Esophagus muscularis mucosa (tissue), 4 donors: ENCODE data around the gene SHC1. TPM values are rescaled to one million over a fixed set of nuclear protein-coding genes. Genes with fewer than 3 reads are reported as not detected.
A peak's percentile ranks its signal among the peaks of the same experiment; 100 is the strongest.
"Not testable (repeated sequence)": the region's sequence is repeated elsewhere in the genome, so short reads cannot be mapped to it uniquely, and the experiment has no call there.

ENCODE experiments used
- DNase-seq: peaks from one replicate; pipeline ENCODE4 v3.0.0-alpha.2; 2017; ENCODE audit errors: extremely low spot score
- H3K27ac ChIP-seq, 4 donors: fragments of 200-600 bp; sonication (generic); replicated peaks in 1 of 4; 1 replicate in 3 of 4; 2 replicates in 1 of 4; pipeline ENCODE4 v1.5.1; 2016 to 2019; ENCODE audit warnings: mild to moderate bottlenecking in 1 of 4
- H3K27me3 ChIP-seq, 4 donors: fragments of 200-600 bp; sonication (generic); one replicate each; pipeline versions ENCODE4 v1.5.1 to v1.6.0; 2016 to 2019
- H3K36me3 ChIP-seq, 4 donors: fragments of 200-600 bp; sonication (generic); one replicate each; pipeline ENCODE4 v1.5.1; 2016 to 2019
- H3K4me1 ChIP-seq, 4 donors: fragments of 200-600 bp; sonication (generic); one replicate each; pipeline ENCODE4 v1.5.1; 2016 to 2019
- H3K4me3 ChIP-seq, 4 donors: fragments of 200-600 bp; sonication (generic); 1 replicate in 2 of 4; 2 replicates in 2 of 4; pipeline ENCODE4 v1.5.1; 2016 to 2019; ENCODE audit warnings: mild to moderate bottlenecking in 4 of 4, moderate library complexity in 1 of 4
- H3K9me3 ChIP-seq, 4 donors: fragments of 200-600 bp; sonication (generic); 1 replicate in 3 of 4; 2 replicates in 1 of 4; pipeline ENCODE4 v1.5.1; 2016 to 2019
- EP300 ChIP-seq: sonication (generic); formaldehyde crosslinking; IDR thresholded peaks from one replicate; pipeline ENCODE4 v1.6.1; 2017; ENCODE audit warnings: antibody characterized with exemption
- POLR2A ChIP-seq: fragments of 450-650 bp; IDR thresholded peaks from one replicate; pipeline ENCODE4 v1.6.1; 2017; ENCODE audit warnings: antibody characterized with exemption, moderate library complexity, mild to moderate bottlenecking, low read depth
- POLR2AphosphoS5 ChIP-seq, 2 donors: sonication (generic); formaldehyde crosslinking; IDR thresholded peaks; one replicate each; pipeline ENCODE4 v1.6.1; 2017; ENCODE audit warnings: antibody characterized with exemption in 2 of 2
- WGBS: methylation state at CpG from one replicate; pipeline ENCODE4 v1.1.5; 2018; 5-methylcytosine and 5-hydroxymethylcytosine counted together
- intact Hi-C: fragments of 100-400 bp; cut with DNase I; formaldehyde crosslinking; loops from one replicate; pipeline ENCODE4 v1.15.1; 2023
- total RNA-seq, 4 donors: library from RNA; depleted of rRNA; stranded (reverse); fragments of >200 nt; gene quantifications; one replicate each; pipeline versions ENCODE4 v1.1.0 to v1.2.1, GENCODE V29; 2016
- TF ChIP-seq, protein P1 (sequence below), 3 experiments: fragments of 200-600 bp in 2 of 3; fragments of 450-650 bp in 1 of 3; sonication (generic) in 2 of 3; IDR thresholded peaks; one replicate each; pipeline ENCODE4 v1.5.1; 2017 to 2019; ENCODE audit warnings: antibody characterized with exemption in 3 of 3, mild to moderate bottlenecking in 2 of 3, moderate library complexity in 1 of 3

SHC1 gene
- total RNA-seq, 4 donors from 2014 or later: 60.6 to 101 (median 93.4) TPM

DNA sequence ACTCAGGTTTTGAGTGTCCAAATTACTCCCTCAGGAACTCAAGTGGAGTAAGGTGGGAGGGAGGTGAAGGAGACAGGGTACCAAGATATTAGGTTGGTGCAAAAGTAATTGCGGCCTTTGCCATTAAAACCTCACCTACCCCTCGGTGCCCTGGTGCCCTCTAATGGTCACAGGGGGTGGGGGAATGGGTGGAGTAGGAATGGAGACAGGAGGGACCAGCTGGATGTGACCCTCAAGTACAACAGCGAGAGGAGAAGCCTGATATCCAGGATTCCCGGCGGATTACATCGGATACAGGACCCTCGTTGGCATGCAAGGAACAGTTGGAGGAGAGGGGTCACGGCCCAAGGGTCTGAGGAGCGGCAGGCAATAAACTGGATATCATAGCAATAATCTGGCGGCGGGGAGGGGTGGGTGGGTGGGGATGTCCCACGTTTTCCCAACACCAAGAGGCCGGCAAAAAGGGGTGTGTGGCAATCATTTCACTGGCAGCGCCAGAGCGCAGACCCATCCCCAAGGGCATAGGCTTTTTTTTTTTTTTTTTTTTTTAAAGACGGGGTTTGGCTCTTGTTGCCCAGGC is 27.7 kb upstream of the SHC1 start:
- Histone ChIP-seq H3K27me3 (no peaks in the 10 kb centered on the region), H3K4me3 (no peak overlapping the region), H3K9me3 (no peaks in the 10 kb centered on the region), H3K27ac (peak overlapping the region in 3 of 4 donors; percentile 97 to 99 (median 98)), H3K36me3 (peaks cover 0 to under 1% (median 0%) of the 10 kb centered on the region in 4 donors), H3K4me1 (peaks cover 17 to 36% (median 33%) of the 10 kb centered on the region in 4 donors)
- WGBS: 77% methylated on average over 12 of the region's 16 CpGs
- no peak for DNase-seq
- intact Hi-C loops: loop anchor here (5.0 kb wide), 1 partner anchor 36 kb away; the partner anchor contains the start of gene PYGO2
- TF ChIP-seq POLR2A (no peak), POLR2AphosphoS5 (IDR thresholded peaks at IDR 0.05) (no peak), EP300 (no peak)
- TF ChIP-seq, protein P1, sequence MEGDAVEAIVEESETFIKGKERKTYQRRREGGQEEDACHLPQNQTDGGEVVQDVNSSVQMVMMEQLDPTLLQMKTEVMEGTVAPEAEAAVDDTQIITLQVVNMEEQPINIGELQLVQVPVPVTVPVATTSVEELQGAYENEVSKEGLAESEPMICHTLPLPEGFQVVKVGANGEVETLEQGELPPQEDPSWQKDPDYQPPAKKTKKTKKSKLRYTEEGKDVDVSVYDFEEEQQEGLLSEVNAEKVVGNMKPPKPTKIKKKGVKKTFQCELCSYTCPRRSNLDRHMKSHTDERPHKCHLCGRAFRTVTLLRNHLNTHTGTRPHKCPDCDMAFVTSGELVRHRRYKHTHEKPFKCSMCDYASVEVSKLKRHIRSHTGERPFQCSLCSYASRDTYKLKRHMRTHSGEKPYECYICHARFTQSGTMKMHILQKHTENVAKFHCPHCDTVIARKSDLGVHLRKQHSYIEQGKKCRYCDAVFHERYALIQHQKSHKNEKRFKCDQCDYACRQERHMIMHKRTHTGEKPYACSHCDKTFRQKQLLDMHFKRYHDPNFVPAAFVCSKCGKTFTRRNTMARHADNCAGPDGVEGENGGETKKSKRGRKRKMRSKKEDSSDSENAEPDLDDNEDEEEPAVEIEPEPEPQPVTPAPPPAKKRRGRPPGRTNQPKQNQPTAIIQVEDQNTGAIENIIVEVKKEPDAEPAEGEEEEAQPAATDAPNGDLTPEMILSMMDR (IDR thresholded peaks at IDR 0.05): no peak

DNA sequence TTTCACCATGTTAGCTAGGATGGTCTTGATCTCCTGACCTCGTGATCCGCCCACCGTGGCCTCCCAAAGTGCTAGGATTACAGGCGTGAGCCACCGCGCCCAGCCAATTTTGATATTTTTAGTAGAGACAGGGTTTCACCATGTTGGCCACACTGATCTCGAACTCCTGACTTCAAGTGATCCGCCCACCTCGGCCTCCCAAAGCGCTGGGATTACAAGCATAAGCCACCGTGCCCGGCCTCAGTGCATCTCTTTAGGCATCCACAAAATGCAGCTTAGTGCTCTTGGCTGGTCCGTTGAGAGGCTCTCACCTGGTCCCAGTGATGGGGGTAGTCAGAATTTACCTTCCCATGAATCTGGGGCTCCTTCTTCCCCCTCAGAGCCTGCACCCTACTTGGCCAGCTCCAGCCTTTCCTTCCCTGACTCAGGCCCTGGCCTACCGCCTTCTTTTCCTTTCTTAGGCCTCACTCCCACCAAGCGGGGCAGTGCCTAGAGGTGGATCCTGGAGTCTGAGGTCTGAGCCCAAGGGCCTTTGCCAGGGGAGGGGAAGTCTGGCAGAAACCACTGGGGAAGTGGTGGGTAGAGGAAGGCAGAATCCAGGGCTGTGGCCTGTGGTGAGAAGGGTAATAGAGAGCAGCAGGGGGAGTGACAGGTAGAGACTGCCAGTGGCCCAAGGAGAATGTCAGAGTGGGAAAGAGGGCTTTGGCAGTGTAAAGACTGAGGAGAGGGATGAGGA is 26.6 kb upstream of the SHC1 start:
- peaks cover 0 to 12% (median 11%) of the 10 kb centered on the region in 4 donors for H3K36me3 ChIP-seq
- H3K4me3 ChIP-seq: no peak overlapping the region
- no peak overlapping the region for H3K27ac ChIP-seq
- no peaks in the 10 kb centered on the region for H3K27me3 ChIP-seq
- intact Hi-C loops: loop anchor here (5.0 kb wide), 1 partner anchor 35 kb away; the partner anchor contains the start of gene PYGO2
- H3K9me3 ChIP-seq: no peaks in the 10 kb centered on the region
- no peak for DNase-seq
- WGBS: 81% methylated on average over 15 of the region's 15 CpGs
- H3K4me1 ChIP-seq: peaks cover 17 to 36% (median 33%) of the 10 kb centered on the region in 4 donors
- TF ChIP-seq EP300 (no peak), POLR2AphosphoS5 (IDR thresholded peaks at IDR 0.05) (no peak), POLR2A (no peak)
- TF ChIP-seq, protein P1 (IDR thresholded peaks at IDR 0.05): no peak

DNA sequence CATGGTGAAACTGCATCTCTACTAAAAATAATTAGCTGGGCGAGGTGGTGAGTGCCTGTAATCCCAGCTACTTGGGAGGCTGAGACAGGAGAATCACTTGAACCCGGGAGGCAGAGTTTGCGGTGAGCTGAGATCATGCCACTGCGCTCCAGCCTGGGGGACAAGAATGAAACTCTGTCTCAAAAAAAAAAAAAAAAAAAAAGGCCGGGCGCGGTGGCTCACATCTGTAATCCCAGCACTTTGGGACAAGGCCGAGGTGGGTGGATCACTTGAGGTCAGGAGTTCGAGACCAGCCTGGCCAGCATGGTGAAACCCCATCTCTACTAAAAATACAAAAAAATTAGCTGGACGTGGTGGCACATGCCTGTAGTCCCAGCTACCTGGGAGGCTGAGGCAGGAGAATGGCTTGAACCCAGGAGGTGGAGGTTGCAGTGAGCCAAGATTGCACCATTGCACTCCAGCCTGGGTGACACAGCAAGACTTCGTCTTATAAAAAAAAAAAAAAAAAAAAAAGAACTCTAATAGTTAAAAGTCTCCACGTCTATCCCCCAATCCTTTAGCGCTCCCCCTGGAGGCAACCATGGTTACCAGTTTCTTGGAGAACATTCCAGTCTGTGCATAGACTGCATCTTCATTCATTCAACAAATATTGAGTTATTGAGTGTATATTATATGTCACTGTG is 24.9 kb upstream of the SHC1 start:
- H3K36me3 ChIP-seq: peaks cover 2 to 27% (median 24%) of the 10 kb centered on the region in 4 donors
- not testable (repeated sequence) for DNase-seq, H3K9me3 ChIP-seq, H3K27ac ChIP-seq, H3K27me3 ChIP-seq, H3K4me3 ChIP-seq
- intact Hi-C loops: loop anchor here (5.0 kb wide), 1 partner anchor 33 kb away; the partner anchor contains the start of gene PYGO2
- TF ChIP-seq, protein P1 (IDR thresholded peaks at IDR 0.05): peak; percentile 33 to 44 (median 43)
- WGBS: 62% methylated on average over 13 of the region's 13 CpGs
- H3K4me1 ChIP-seq: peaks cover 17 to 31% (median 30%) of the 10 kb centered on the region in 4 donors

DNA sequence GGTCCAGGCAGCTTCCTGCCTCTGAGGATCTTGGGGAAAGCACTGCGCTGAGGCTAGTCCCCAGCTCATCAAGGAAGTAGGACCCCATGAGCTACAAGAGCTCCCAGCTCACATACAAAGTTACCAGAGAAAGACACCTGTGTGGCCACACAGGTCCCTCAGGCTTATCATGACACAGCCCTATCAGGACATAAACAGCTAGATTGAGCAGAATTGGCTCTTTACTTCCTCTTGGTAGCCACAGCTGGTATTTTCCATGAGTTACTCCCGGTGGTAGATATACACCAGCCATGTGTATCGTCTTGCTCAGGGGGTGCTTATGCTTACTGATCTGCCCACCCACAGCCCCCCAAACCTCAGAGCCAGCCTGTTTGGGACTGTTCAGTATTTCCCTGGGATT is 24.0 kb upstream of the SHC1 start:
- Histone ChIP-seq H3K27ac (no peak overlapping the region), H3K9me3 (no peaks in the 10 kb centered on the region), H3K4me1 (peaks cover 10 to 26% (median 23%) of the 10 kb centered on the region in 4 donors), H3K27me3 (no peaks in the 10 kb centered on the region), H3K4me3 (no peak overlapping the region), H3K36me3 (peaks cover 7 to 36% (median 32%) of the 10 kb centered on the region in 4 donors)
- no peak for DNase-seq
- intact Hi-C loops: no loop called here
- WGBS: 76% methylated on average over 3 of the region's 3 CpGs
- TF ChIP-seq, protein P1 (IDR thresholded peaks at IDR 0.05): no peak
- TF ChIP-seq EP300: no peak
- TF ChIP-seq POLR2A: no peak
- no peak for TF ChIP-seq POLR2AphosphoS5 (IDR thresholded peaks at IDR 0.05)
